HCT116 (cell line): ENCODE data around the gene UTS2R. TPM values are rescaled to one million over a fixed set of nuclear protein-coding genes. Genes with fewer than 3 reads are reported as not detected.

ENCODE experiments used
- ATAC-seq: fragments of 200-7000 bp; cut with Tn5 transposase; 2 replicates; pipeline ENCODE4 v1.9.1; 2020; ENCODE audit warnings: mild to moderate bottlenecking, moderate library complexity
- BruUV-seq: library from RNA; stranded (reverse); fragments of 400-500 nt; replicated peaks from 2 replicates; lab custom pipeline; 2021; lab: Mats Ljungman, UMichigan
- CTCF ChIA-PET: fragments of 300-600 bp; sonication (Branson Sonifier 250); formaldehyde crosslinking; loops from one replicate; lab custom pipeline; 2021; ENCODE audit warnings: antibody characterized with exemption; lab: Charles Lee
- POLR2A ChIA-PET: fragments of 300-600, 350-600 bp; sonication (Branson Sonifier 250); formaldehyde crosslinking; loops from one replicate; lab custom pipeline; 2021; ENCODE audit warnings: antibody characterized with exemption; lab: Charles Lee
- RAD21 ChIA-PET, 2 experiments: fragments of 300-600 bp; sonication (Branson Sonifier 250); formaldehyde crosslinking; loops; one replicate each; lab custom pipeline; 2023; ENCODE audit warnings: low total read pairs in 2 of 2; ENCODE audit not compliant: uncharacterized antibody in 2 of 2, unreplicated experiment in 2 of 2, low non-redundant PET in 1 of 2; lab: Charles Lee
- DNase-seq: peaks from one replicate; pipeline ENCODE4 v3.0.0-alpha.2; 2010; ENCODE audit warnings: low read depth, low spot score
- H2AFZ ChIP-seq: fragments of 200-600 bp; shearing (Covaris generic), sonication (generic); 2 replicates; pipeline ENCODE4 v1.6.1; 2017; ENCODE audit warnings: low read depth, mixed run types, mixed read lengths, antibody characterized with exemption, low read length; ENCODE audit not compliant: poor library complexity, severe bottlenecking
- H3K27ac ChIP-seq: 2 replicates; pipeline ENCODE4 v1.5.1; 2012; ENCODE audit warnings: low read depth, low read length
- H3K27me3 ChIP-seq: fragments of 200-600 bp; sonication (generic); 2 replicates; pipeline ENCODE4 v1.6.1; 2016; ENCODE audit warnings: mixed run types, low read length, mixed read lengths; ENCODE audit not compliant: insufficient read depth
- H3K36me3 ChIP-seq, 2 experiments: fragments of 200-500 bp in 1 of 2; fragments of 200-600 bp in 1 of 2; sonication (Bioruptor generic) in 1 of 2; sonication (generic) in 1 of 2; 2 replicates each; pipeline versions ENCODE4 v1.5.1 to v1.6.1; 2014 to 2016; ENCODE audit warnings: low read length in 2 of 2, inconsistent platforms in 1 of 2, mixed read lengths in 1 of 2, mixed run types in 1 of 2; ENCODE audit not compliant: insufficient read depth in 2 of 2, control insufficient read depth in 1 of 2
- H3K4me1 ChIP-seq, 2 experiments: fragments of 200-600 bp in 1 of 2; sonication (generic) in 1 of 2; 2 replicates each; pipeline versions ENCODE4 v1.5.1 to v1.6.1; 2012 to 2017; ENCODE audit warnings: low read length in 2 of 2, inconsistent platforms in 1 of 2, mild to moderate bottlenecking in 1 of 2, mixed read lengths in 1 of 2, mixed run types in 1 of 2, moderate library complexity in 1 of 2; ENCODE audit not compliant: insufficient read depth in 2 of 2, control insufficient read depth in 1 of 2
- H3K4me2 ChIP-seq: fragments of 200-600 bp; sonication (generic); 2 replicates; pipeline ENCODE4 v1.6.1; 2017; ENCODE audit warnings: mixed run types, low read length, mixed read lengths
- H3K4me3 ChIP-seq, 2 experiments: fragments of 200-600 bp in 1 of 2; sonication (generic) in 1 of 2; replicated peaks in 1 of 2; 2 replicates each; pipeline ENCODE4 v1.5.1; 2011 to 2016; ENCODE audit warnings: low read length in 2 of 2, control low read depth in 1 of 2, low read depth in 1 of 2, mild to moderate bottlenecking in 1 of 2, mixed read lengths in 1 of 2, mixed run types in 1 of 2
- H3K79me2 ChIP-seq: fragments of 200-600 bp; sonication (generic); 2 replicates; pipeline ENCODE4 v1.6.1; 2017; ENCODE audit warnings: mild to moderate bottlenecking, mixed run types, low read length, moderate library complexity, mixed read lengths; ENCODE audit not compliant: insufficient read depth
- H3K9ac ChIP-seq: fragments of 200-600 bp; sonication (generic); 2 replicates; pipeline ENCODE4 v1.6.1; 2016; ENCODE audit warnings: low read length, mixed read lengths
- H3K9me2 ChIP-seq: fragments of 200-600 bp; sonication (generic), shearing (Covaris generic); 2 replicates; pipeline ENCODE4 v1.6.1; 2017; ENCODE audit warnings: mixed run types, mild to moderate bottlenecking, moderate library complexity; ENCODE audit not compliant: insufficient read depth
- H3K9me3 ChIP-seq, 2 experiments: fragments of 200-500 bp in 1 of 2; fragments of 200-600 bp in 1 of 2; sonication (Bioruptor generic) in 1 of 2; sonication (generic) in 1 of 2; 2 replicates each; pipeline ENCODE4 v1.6.1; 2014 to 2017; ENCODE audit warnings: low read length in 2 of 2, mixed read lengths in 2 of 2, inconsistent platforms in 1 of 2, low read depth in 1 of 2, mild to moderate bottlenecking in 1 of 2, mixed run types in 1 of 2, moderate library complexity in 1 of 2; ENCODE audit not compliant: control insufficient read depth in 1 of 2, insufficient read depth in 1 of 2
- H4K20me1 ChIP-seq: fragments of 200-600 bp; sonication (generic), shearing (Covaris generic); 2 replicates; pipeline ENCODE4 v1.6.1; 2017; ENCODE audit warnings: mixed run types, mild to moderate bottlenecking, moderate library complexity; ENCODE audit not compliant: insufficient read depth
- ATF3 ChIP-seq: IDR thresholded peaks from 2 replicates; pipeline ENCODE4 v1.6.1; 2012
- CTCF ChIP-seq, 3 experiments: fragments of 200-600 bp in 1 of 3; sonication (generic) in 1 of 3; IDR thresholded peaks in 2 of 3; conservative IDR thresholded peaks in 1 of 3; 2 replicates each; pipeline ENCODE4 v1.5.1; 2012 to 2017; ENCODE audit warnings: low read depth in 2 of 3, low read length in 2 of 3, antibody characterized with exemption in 1 of 3, borderline replicate concordance in 1 of 3, control low read depth in 1 of 3, mild to moderate bottlenecking in 1 of 3, mixed read lengths in 1 of 3, mixed run types in 1 of 3, moderate library complexity in 1 of 3; ENCODE audit not compliant: insufficient read depth in 1 of 3
- EGR1 ChIP-seq: IDR thresholded peaks from 2 replicates; pipeline ENCODE4 v1.6.1; 2012; ENCODE audit warnings: low read depth
- EZH2 ChIP-seq: fragments of 200-600 bp; sonication (generic); IDR thresholded peaks from 2 replicates; pipeline ENCODE4 v1.6.1; 2017; ENCODE audit warnings: antibody characterized with exemption, mixed run types
- JUND ChIP-seq: IDR thresholded peaks from 2 replicates; pipeline ENCODE4 v1.6.1; 2012
- POLR2A ChIP-seq: IDR thresholded peaks from 2 replicates; pipeline ENCODE4 v1.7.0; 2011; ENCODE audit warnings: borderline replicate concordance; ENCODE audit not compliant: insufficient read depth, insufficient read length; ENCODE audit errors: extremely low read depth
- SIN3A ChIP-seq: IDR thresholded peaks from 2 replicates; pipeline ENCODE4 v1.6.1; 2012; ENCODE audit warnings: low read depth
- SRF ChIP-seq: IDR thresholded peaks from 2 replicates; pipeline ENCODE4 v1.6.1; 2012; ENCODE audit warnings: low read depth
- YY1 ChIP-seq: IDR thresholded peaks from 2 replicates; pipeline ENCODE4 v1.6.1; 2011; ENCODE audit warnings: low read length, low read depth, moderate library complexity, mild to moderate bottlenecking; ENCODE audit not compliant: insufficient replicate concordance; ENCODE audit errors: extremely low read depth
- ZBTB33 ChIP-seq: IDR thresholded peaks from 2 replicates; pipeline ENCODE4 v1.6.1; 2011; ENCODE audit warnings: mild to moderate bottlenecking, low read length, moderate library complexity; ENCODE audit not compliant: insufficient replicate concordance; ENCODE audit errors: extremely low read depth
- ZNF274 ChIP-seq: fragments of 200-500 bp; sonication (Bioruptor generic); IDR thresholded peaks from 2 replicates; pipeline ENCODE4 v1.6.1; 2014; ENCODE audit warnings: mild to moderate bottlenecking, low read depth, low read length, inconsistent platforms
- intact Hi-C: fragments of 100-400 bp; cut with micrococcal nuclease; formaldehyde crosslinking; loops from 2 replicates; pipeline ENCODE4 v1.10.0; 2022
- total RNA-seq: library from RNA; stranded (reverse); gene quantifications from one replicate; pipeline ENCODE4 v1.2.1, GENCODE V29; 2021; ENCODE audit not compliant: unreplicated experiment

The UTS2R gene
- total RNA-seq, 1 experiment from 2014 or later: not detected

DNA sequence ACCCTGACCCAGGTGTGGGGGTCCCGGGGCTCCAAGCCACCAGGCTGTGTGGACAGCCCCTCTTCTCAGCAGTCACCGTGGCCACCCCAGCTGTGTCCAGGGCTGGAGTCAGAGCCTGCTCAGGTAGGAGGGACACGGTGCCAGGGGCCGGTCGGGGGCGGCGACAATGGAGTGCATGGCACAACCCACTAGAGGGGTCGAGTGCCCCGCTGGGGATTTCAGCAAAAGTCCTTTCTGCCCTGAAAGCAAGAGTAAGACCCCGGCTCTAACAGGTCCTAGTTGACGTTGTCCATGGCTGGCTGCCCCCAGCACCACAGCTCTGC lies 11.3 kb downstream of the UTS2R start:
- Histone ChIP-seq H3K27ac (no peak overlapping the region), H3K9me2 (no peaks in the 10 kb centered on the region), H3K4me3 (no peak overlapping the region), H3K36me3 (no peaks in the 10 kb centered on the region), H4K20me1 (no peaks in the 10 kb centered on the region), H3K27me3 (no peaks in the 10 kb centered on the region), H2AFZ (no peak overlapping the region), H3K4me1 (peaks cover 15 to 23% of the 10 kb centered on the region in 2 experiments), H3K9me3 (no peaks in the 10 kb centered on the region), H3K9ac (no peak overlapping the region), H3K4me2 (no peak overlapping the region), H3K79me2 (no peaks in the 10 kb centered on the region)
- TF ChIP-seq ATF3 (no peak), POLR2A (no peak), SIN3A (no peak), ZBTB33 (no peak), ZNF274 (no peak)
- ChIA-PET CTCF (no interaction called here), RAD21 (no interaction called here), POLR2A (no interaction called here)
- DNase-seq (no peak), ATAC-seq (no peak)
- intact Hi-C loops: no loop called here
- no TSS peak for BruUV-seq

DNA sequence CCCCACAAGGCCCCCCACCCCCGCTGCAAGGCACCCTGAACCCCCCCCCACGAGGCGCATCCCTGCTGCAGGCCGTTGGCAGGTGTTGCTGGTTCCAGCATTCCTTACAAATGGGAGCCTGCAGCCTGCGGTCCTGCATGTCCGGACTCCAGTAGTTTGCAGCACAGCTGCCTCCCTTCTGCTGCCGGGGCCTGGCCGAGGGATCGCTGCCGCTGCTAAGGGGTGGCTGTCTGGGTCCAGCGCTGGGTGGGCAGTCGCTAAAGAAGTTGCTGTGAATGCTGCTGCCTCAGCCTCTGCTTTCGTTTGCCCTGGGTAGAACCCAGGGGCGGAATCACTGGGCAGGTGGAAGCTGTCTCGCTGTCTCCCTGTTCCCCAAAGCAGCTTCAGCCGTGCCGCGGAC lies 11.8 kb downstream of the UTS2R start:
- no peaks in the 10 kb centered on the region for H3K9me2 ChIP-seq
- POLR2A ChIA-PET: no interaction called here
- H3K4me1 ChIP-seq: peaks cover 15 to 28% of the 10 kb centered on the region in 2 experiments

More for the DNA sequence above, 11.8 kb downstream of the UTS2R start:
- no peak overlapping the region for H3K4me2 ChIP-seq
- H3K4me3 ChIP-seq: no peak overlapping the region
- H3K27ac ChIP-seq: no peak overlapping the region
- ChIA-PET RAD21 (no interaction called here), CTCF (no interaction called here)
- ATAC-seq: no peak
- BruUV-seq: no TSS peak
- DNase-seq: no peak
- H3K9ac ChIP-seq: no peak overlapping the region
- H4K20me1 ChIP-seq: no peaks in the 10 kb centered on the region
- no peaks in the 10 kb centered on the region for H3K36me3 ChIP-seq
- no peaks in the 10 kb centered on the region for H3K79me2 ChIP-seq
- H2AFZ ChIP-seq: no peak overlapping the region
- H3K27me3 ChIP-seq: no peaks in the 10 kb centered on the region
- TF ChIP-seq SRF (no peak), CTCF (IDR thresholded peaks at IDR 0.05 in 2 of 3, conservative IDR thresholded peaks at IDR 0.05 in 1 of 3; ENCODE audit: borderline replicate concordance in 1 of 3, insufficient read depth in 1 of 3, low read depth in 2 of 3, low read length in 2 of 3) (no peak), ZNF274 (no peak), POLR2A (no peak), EGR1 (no peak), JUND (no peak), EZH2 (no peak), YY1 (no peak)
- intact Hi-C loops: no loop called here
- H3K9me3 ChIP-seq: no peaks in the 10 kb centered on the region
